ENCODE data around the gene DSEL.

DSEL gene

GRCh38 chr18:67516539-67517443, at the start of gene DSEL:
Gene DSEL (minus strand): TSS chr18:67516720. CDS start chr18:67514608, 2,112 bp downstream.
- DNase-seq: peak; percentile 99

DNA sequence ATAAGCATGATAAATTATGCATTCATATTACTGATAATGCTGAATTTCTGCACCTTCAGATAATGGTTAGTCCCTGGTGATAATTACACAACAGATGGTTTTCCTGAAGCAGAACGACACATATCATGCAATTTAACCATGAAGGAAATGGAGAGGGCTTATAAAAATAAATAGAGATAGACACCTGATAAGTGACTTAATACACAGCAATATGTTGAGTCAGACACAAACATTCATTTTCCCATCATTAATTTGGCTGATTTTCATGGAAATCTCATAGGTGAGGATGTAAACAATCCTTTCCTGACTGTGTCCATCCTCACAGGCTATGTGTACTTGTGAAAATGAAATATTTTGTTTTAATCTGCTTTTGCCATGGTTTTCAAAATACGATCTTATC, 36.9 kb upstream of the DSEL start:
- DNase-seq: no peak

- no peak for DNase-seq
Measured at GRCh38 chr18:67550872-67551520, 34.5 kb upstream of the DSEL start.

DNA sequence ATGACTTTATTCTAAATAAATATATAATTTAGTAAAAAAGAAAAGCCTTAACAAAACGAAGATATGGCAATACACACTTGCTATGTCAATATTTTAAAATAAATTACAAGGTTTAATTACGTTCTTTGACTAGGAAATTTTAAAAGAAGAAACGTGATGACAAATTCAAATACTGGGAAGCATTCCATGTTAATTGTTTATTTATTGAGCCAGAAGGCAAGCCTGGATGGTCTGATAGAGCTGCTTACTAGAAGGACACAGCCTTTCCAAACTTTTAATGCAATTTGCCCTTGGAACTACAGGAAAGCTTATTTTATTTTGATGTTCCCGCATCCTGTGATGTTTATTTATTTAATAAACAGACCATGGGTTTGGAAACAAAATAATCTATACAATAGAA, 33.4 kb upstream of the DSEL start:
- DNase-seq: no peak

- DNase-seq: no peak
Measured at GRCh38 chr18:67545681-67546080, 29.2 kb upstream of the DSEL start.

- no peak for DNase-seq
Measured at GRCh38 chr18:67540559-67540958, 24.0 kb upstream of the DSEL start.

GRCh38 chr18:67531929-67532328, 15.4 kb upstream of the DSEL start:
- DNase-seq: no peak

DNA sequence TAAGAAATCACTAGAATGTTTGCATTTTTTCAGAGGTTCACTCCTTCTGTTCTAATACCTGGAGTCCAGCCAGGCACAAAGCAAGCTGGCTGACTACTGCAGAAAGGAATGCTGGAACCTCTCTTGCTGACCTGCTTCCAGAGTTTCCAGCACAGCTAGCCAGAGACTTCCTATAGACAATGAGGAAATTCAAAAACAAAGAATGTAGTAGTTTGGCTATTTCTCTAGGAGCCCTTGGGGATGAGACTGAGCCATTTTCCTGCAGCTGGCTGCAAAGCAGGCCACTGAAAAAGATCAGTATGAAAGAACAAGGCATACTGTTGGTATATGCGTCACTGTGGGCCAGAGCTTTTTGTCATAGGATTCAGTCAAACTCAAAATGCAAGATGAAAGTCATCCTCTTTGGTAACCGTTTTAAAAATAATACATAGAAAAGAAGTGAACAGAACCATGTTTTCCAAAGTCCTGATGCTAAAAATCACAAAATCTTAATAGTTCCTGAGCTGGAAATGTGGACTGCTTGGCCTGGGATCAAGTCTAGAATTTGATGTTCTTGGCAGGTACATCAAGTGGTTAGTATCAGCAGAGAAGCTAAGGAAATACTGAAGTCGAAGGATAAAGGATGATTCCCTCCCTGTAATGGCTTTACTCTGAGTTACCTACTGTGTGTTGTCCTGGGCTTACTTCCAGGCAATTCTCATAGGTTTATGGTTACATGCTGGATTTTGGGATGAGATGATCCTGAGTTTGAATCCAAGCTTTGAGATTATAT, 9.0 kb upstream of the DSEL start:
- no peak for DNase-seq

GRCh38 chr18:67520351-67520921, 3.9 kb upstream of the DSEL start:
- no peak for DNase-seq

DNA sequence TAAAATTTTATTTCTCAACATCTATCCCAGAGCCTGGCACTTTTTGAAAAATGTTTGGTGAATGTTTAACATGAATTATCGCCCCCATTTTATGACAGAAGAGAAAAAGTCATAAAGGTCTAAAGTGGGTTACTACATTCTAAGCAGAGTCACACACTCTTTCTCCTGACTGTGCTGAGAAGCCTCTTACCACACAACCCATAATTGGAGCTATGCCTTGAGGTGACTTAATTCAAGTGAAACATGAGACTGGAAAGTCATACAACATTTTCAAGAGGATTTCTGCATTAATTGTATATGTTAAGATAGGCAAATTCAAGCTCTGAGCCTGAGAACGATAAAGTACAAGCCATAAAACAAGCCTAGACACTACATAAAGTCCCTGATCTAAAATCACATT, 3.1 kb upstream of the DSEL start:
- DNase-seq: no peak

- no peak for DNase-seq
Measured at GRCh38 chr18:67518566-67518965, 2.0 kb upstream of the DSEL start.

GRCh38 chr18:67517444-67517765, 885 bp upstream of the DSEL start:
- peak; percentile 30 for DNase-seq

DNA sequence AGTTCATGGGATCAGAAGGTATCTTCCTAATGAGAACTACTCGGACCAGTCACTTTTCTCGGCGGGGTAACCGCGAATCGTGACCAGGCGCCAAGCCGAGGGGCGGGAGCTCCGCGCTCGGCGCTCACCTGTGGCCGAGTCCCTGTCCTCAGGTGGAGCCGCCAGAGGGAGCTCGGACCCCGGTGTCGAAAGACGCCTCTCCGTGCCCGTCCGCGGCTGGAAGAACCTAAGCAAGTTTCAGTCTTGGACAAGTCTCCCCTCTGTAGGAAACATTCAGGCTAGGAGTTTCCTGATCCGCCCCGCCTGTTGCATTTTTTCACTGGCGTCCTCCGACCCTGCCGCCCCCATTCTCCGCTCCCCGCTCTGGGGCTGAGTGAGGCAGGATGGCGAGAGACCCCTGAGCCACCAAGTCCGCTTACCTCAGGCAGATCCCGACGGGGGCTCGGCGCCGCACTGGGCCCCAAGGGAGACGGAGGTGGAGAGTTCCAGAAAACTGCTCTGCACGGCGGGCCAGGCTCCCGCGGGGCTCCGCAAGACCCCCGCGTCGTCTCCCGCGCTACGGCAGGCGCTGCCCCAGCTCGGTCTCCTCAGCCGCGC, 480 bp downstream of the DSEL start:
- peak; percentile 74 for DNase-seq

- DNase-seq: no peak
Measured at GRCh38 chr18:67514901-67515540, 1.5 kb downstream of the DSEL start.

- no peak for DNase-seq
Measured at GRCh38 chr18:67514465-67514864, 2.1 kb downstream of the DSEL start.

GRCh38 chr18:67513280-67513679, 3.2 kb downstream of the DSEL start:
- no peak for DNase-seq

- DNase-seq: no peak
Measured at GRCh38 chr18:67511840-67512239, 4.7 kb downstream of the DSEL start.

GRCh38 chr18:67510831-67511230, 5.7 kb downstream of the DSEL start:
- no peak for DNase-seq

GRCh38 chr18:67509741-67510391, 6.7 kb downstream of the DSEL start:
- DNase-seq: no peak

GRCh38 chr18:67508146-67508545, 8.4 kb downstream of the DSEL start:
- DNase-seq: no peak

DNA sequence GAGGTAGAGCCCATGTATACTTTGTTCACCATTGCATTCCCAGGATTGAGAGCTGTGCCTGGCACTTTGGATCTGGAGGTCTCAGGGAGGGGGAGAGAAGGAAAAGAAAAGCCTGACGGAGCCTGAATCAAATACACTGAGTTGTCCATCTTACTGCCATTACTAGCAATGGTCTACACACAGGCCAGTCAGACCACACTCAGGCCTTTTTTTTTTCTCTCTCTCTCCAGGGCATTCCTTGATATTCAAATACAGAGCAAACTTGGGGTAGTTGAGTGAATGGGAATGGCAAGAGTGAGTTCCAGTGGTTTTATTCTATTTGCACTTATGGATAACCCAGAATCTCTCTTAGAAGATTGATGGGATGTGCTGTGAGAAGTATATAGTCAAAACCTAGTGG, 11.8 kb downstream of the DSEL start:
- no peak for DNase-seq

Measured in CD4-positive, alpha-beta T cell treated with Interleukin-17A for 4 hours (primary cell).